ENCODE measurements around the gene OPHN1. TPM values are rescaled to one million over a fixed set of nuclear protein-coding genes. Genes with fewer than 3 reads are reported as not detected.

Gene OPHN1
- total RNA-seq, 1 experiment from 2014 or later: 4.6 TPM

- no peaks in the 10 kb centered on the region for H3K27me3 Mint-ChIP-seq (ENCODE audit: insufficient read depth, unreplicated experiment)
- DNase-seq: no peak
- H3K9me3 Mint-ChIP-seq (ENCODE audit: unreplicated experiment): no peaks in the 10 kb centered on the region
- POLR2A ChIA-PET: no interaction called here
- H3K27ac Mint-ChIP-seq (ENCODE audit: unreplicated experiment): no peak overlapping the region
- Histone ChIP-seq H3K4me3 (ENCODE audit: low read depth, low read length) (no peak overlapping the region), H3K27me3 (replicated peaks; ENCODE audit: control insufficient read depth, insufficient read depth, low read length) (no peaks in the 10 kb centered on the region), H3K36me3 (ENCODE audit: control insufficient read depth, insufficient read depth, low read length) (no peaks in the 10 kb centered on the region), H3K4me1 (no peaks in the 10 kb centered on the region; the same call in 1 of the 2 replicates), H3K9me3 (no peaks in the 10 kb centered on the region)
- no peak overlapping the region for H3K4me3 Mint-ChIP-seq (ENCODE audit: unreplicated experiment)
- CTCF ChIA-PET: no interaction called here
- no peak for TF ChIP-seq CTCF (IDR thresholded peaks at IDR 0.05; ENCODE audit: insufficient read depth in 1 of 2, low read depth in 1 of 2, low read length in 1 of 2, severe bottlenecking in 1 of 2, unreplicated experiment in 1 of 2)
- intact Hi-C loops (cut with micrococcal nuclease; ENCODE audit: unreplicated experiment): loop anchor here (2.0 kb wide), 1 partner anchor 526 kb away; no protein-coding TSS in a partner anchor
- no peaks in the 10 kb centered on the region for H3K36me3 Mint-ChIP-seq (ENCODE audit: insufficient read depth, unreplicated experiment)
- no TSS peak for BruUV-seq (replicated peaks)
- H3K4me1 Mint-ChIP-seq (ENCODE audit: low read depth, unreplicated experiment): peaks cover 7% of the 10 kb centered on the region
Measured at GRCh38 chrX:68185161-68185560, 248.1 kb downstream of the OPHN1 start.

- intact Hi-C loops (cut with micrococcal nuclease; ENCODE audit: unreplicated experiment): loop anchor here (2.0 kb wide), 1 partner anchor 527 kb away; no protein-coding TSS in a partner anchor
- no peaks in the 10 kb centered on the region for H3K9me3 Mint-ChIP-seq (ENCODE audit: unreplicated experiment)
- peaks cover 7% of the 10 kb centered on the region for H3K4me1 Mint-ChIP-seq (ENCODE audit: low read depth, unreplicated experiment)
- ChIA-PET CTCF (interaction anchor here (0.6 kb wide), 1 partner anchor 527 kb away, joined by 4 read pairs; no protein-coding TSS in a partner anchor), POLR2A (no interaction called here)
- no peaks in the 10 kb centered on the region for H3K36me3 ChIP-seq (ENCODE audit: control insufficient read depth, insufficient read depth, low read length)
- no peak overlapping the region for H3K4me3 ChIP-seq (ENCODE audit: low read depth, low read length)
- H3K36me3 Mint-ChIP-seq (ENCODE audit: insufficient read depth, unreplicated experiment): no peaks in the 10 kb centered on the region
- peak in 1 of 2 experiments; percentile 30 for DNase-seq
- peak; percentile 36 to 49 for TF ChIP-seq CTCF (IDR thresholded peaks at IDR 0.05; ENCODE audit: insufficient read depth in 1 of 2, low read depth in 1 of 2, low read length in 1 of 2, severe bottlenecking in 1 of 2, unreplicated experiment in 1 of 2)
- no peaks in the 10 kb centered on the region for H3K27me3 Mint-ChIP-seq (ENCODE audit: insufficient read depth, unreplicated experiment)
- no peaks in the 10 kb centered on the region for H3K27me3 ChIP-seq (replicated peaks; ENCODE audit: control insufficient read depth, insufficient read depth, low read length)
- no peaks in the 10 kb centered on the region for H3K9me3 ChIP-seq
- no peak overlapping the region for H3K4me3 Mint-ChIP-seq (ENCODE audit: unreplicated experiment)
- H3K4me1 ChIP-seq: no peaks in the 10 kb centered on the region; the same call in 1 of the 2 replicates
- BruUV-seq (replicated peaks): no TSS peak
- no peak overlapping the region for H3K27ac Mint-ChIP-seq (ENCODE audit: unreplicated experiment)
Measured at GRCh38 chrX:68183612-68184214, 249.6 kb downstream of the OPHN1 start.

GRCh38 chrX:68180579-68180978, 252.7 kb downstream of the OPHN1 start:
- Histone ChIP-seq H3K9me3 (no peaks in the 10 kb centered on the region), H3K27me3 (replicated peaks; ENCODE audit: control insufficient read depth, insufficient read depth, low read length) (no peaks in the 10 kb centered on the region), H3K36me3 (ENCODE audit: control insufficient read depth, insufficient read depth, low read length) (no peaks in the 10 kb centered on the region), H3K4me1 (no peaks in the 10 kb centered on the region), H3K4me3 (ENCODE audit: low read depth, low read length) (no peak overlapping the region)
- DNase-seq: no peak
- intact Hi-C loops (cut with micrococcal nuclease; ENCODE audit: unreplicated experiment): no loop called here
- Mint-ChIP-seq H3K36me3 (ENCODE audit: insufficient read depth, unreplicated experiment) (no peaks in the 10 kb centered on the region), H3K4me1 (ENCODE audit: low read depth, unreplicated experiment) (no peaks in the 10 kb centered on the region), H3K27ac (ENCODE audit: unreplicated experiment) (no peak overlapping the region), H3K9me3 (ENCODE audit: unreplicated experiment) (no peaks in the 10 kb centered on the region), H3K4me3 (ENCODE audit: unreplicated experiment) (no peak overlapping the region), H3K27me3 (ENCODE audit: insufficient read depth, unreplicated experiment) (no peaks in the 10 kb centered on the region)
- TF ChIP-seq CTCF (IDR thresholded peaks at IDR 0.05; ENCODE audit: insufficient read depth in 1 of 2, low read depth in 1 of 2, low read length in 1 of 2, severe bottlenecking in 1 of 2, unreplicated experiment in 1 of 2): no peak
- ChIA-PET CTCF (no interaction called here), POLR2A (no interaction called here)
- BruUV-seq (replicated peaks): no TSS peak
